Mucosa of rectum (tissue), 2 donors: ENCODE results near the gene CEACAM5.
A peak's percentile ranks its signal among the peaks of the same experiment; 100 is the strongest.
"Not testable (repeated sequence)": the region's sequence is repeated elsewhere in the genome, so short reads cannot be mapped to it uniquely, and the experiment has no call there.

ENCODE experiments used
- H3K27ac ChIP-seq, 2 donors: one replicate each; pipeline ENCODE4 v1.7.0; 2013; ENCODE audit warnings: inconsistent platforms in 2 of 2, low read depth in 2 of 2, low read length in 2 of 2
- H3K27me3 ChIP-seq, 2 donors: one replicate each; pipeline ENCODE4 v1.7.0; 2013; ENCODE audit warnings: low read length in 2 of 2; ENCODE audit not compliant: control insufficient read depth in 2 of 2, insufficient read depth in 2 of 2
- H3K36me3 ChIP-seq, 2 donors: one replicate each; pipeline ENCODE4 v1.7.0; 2013; ENCODE audit warnings: low read length in 2 of 2; ENCODE audit not compliant: control insufficient read depth in 2 of 2, insufficient read depth in 2 of 2
- H3K4me1 ChIP-seq, 2 donors: one replicate each; pipeline ENCODE4 v1.7.0; 2013; ENCODE audit warnings: low read length in 2 of 2, mild to moderate bottlenecking in 1 of 2; ENCODE audit not compliant: control insufficient read depth in 2 of 2, insufficient read depth in 2 of 2
- H3K4me3 ChIP-seq, 2 donors: one replicate each; pipeline ENCODE4 v1.7.0; 2013; ENCODE audit warnings: low read length in 2 of 2
- H3K9ac ChIP-seq, 2 donors: one replicate each; pipeline ENCODE4 v1.7.0; 2013; ENCODE audit warnings: low read length in 2 of 2, low read depth in 1 of 2, mild to moderate bottlenecking in 1 of 2
- H3K9me3 ChIP-seq, 2 donors: one replicate each; pipeline ENCODE4 v1.7.0; 2013; ENCODE audit warnings: low read length in 2 of 2; ENCODE audit not compliant: control insufficient read depth in 2 of 2
- donor health status: healthy.
- donor health status: Normal muscosa, but diverticular disease.

CEACAM5 gene

GRCh38 chr19:41735071-41735600, 26.7 kb downstream of the CEACAM5 start:
- Histone ChIP-seq H3K9ac (peak overlapping the region; percentile 63 to 73), H3K36me3 (no peaks in the 10 kb centered on the region), H3K27ac (peak overlapping the region; percentile 98 to 99), H3K4me1 (peaks cover 28 to 57% of the 10 kb centered on the region in 2 donors), H3K9me3 (no peaks in the 10 kb centered on the region), H3K27me3 (no peaks in the 10 kb centered on the region), H3K4me3 (peak overlapping the region; percentile 10 to 36)

- Histone ChIP-seq H3K27me3 (no peaks in the 10 kb centered on the region), H3K4me1 (peaks cover 30 to 53% of the 10 kb centered on the region in 2 donors), H3K4me3 (no peak overlapping the region), H3K36me3 (no peaks in the 10 kb centered on the region), H3K27ac (peak overlapping the region in 1 of 2 donors; percentile 82), H3K9me3 (no peaks in the 10 kb centered on the region), H3K9ac (no peak overlapping the region)
Observed at GRCh38 chr19:41739361-41739760, 30.9 kb downstream of the CEACAM5 start.

- no peaks in the 10 kb centered on the region for H3K36me3 ChIP-seq
- no peaks in the 10 kb centered on the region for H3K27me3 ChIP-seq
- H3K4me1 ChIP-seq, result peaks cover 35 to 56% of the 10 kb centered on the region in 2 donors
- H3K4me3 ChIP-seq, result no peak overlapping the region
- no peaks in the 10 kb centered on the region for H3K9me3 ChIP-seq
- no peak overlapping the region for H3K9ac ChIP-seq
- peak overlapping the region; percentile 82 to 83 for H3K27ac ChIP-seq
Observed at GRCh38 chr19:41740415-41741243, 32.2 kb downstream of the CEACAM5 start.

GRCh38 chr19:41741244-41741554, 32.8 kb downstream of the CEACAM5 start:
- peaks cover 36 to 56% of the 10 kb centered on the region in 2 donors for H3K4me1 ChIP-seq
- H3K9ac ChIP-seq, result peak overlapping the region in 1 of 2 donors; percentile 11
- H3K4me3 ChIP-seq, result no peak overlapping the region
- H3K27ac ChIP-seq, result peak overlapping the region; percentile 82 to 83
- no peaks in the 10 kb centered on the region for H3K36me3 ChIP-seq
- H3K9me3 ChIP-seq, result no peaks in the 10 kb centered on the region
- H3K27me3 ChIP-seq, result no peaks in the 10 kb centered on the region

- Histone ChIP-seq H3K4me3 (peak overlapping the region in 1 of 2 donors; percentile 14), H3K4me1 (peaks cover 32 to 56% of the 10 kb centered on the region in 2 donors), H3K9ac (peak overlapping the region; percentile 52 to 58), H3K36me3 (no peaks in the 10 kb centered on the region), H3K9me3 (no peaks in the 10 kb centered on the region), H3K27me3 (no peaks in the 10 kb centered on the region), H3K27ac (peak overlapping the region; percentile 89 to 93)
Observed at GRCh38 chr19:41744850-41745249, 36.4 kb downstream of the CEACAM5 start.

GRCh38 chr19:41745756-41746155, 37.3 kb downstream of the CEACAM5 start:
- peaks cover 23 to 51% of the 10 kb centered on the region in 2 donors for H3K4me1 ChIP-seq
- no peaks in the 10 kb centered on the region for H3K9me3 ChIP-seq
- no peaks in the 10 kb centered on the region for H3K27me3 ChIP-seq
- H3K36me3 ChIP-seq, result no peaks in the 10 kb centered on the region
- H3K4me3 ChIP-seq, result no peak overlapping the region
- peak overlapping the region; percentile 52 to 58 for H3K9ac ChIP-seq
- H3K27ac ChIP-seq, result peak overlapping the region; percentile 89 to 93

GRCh38 chr19:41746593-41747227, 38.3 kb downstream of the CEACAM5 start:
- Histone ChIP-seq H3K36me3 (no peaks in the 10 kb centered on the region), H3K4me3 (no peak overlapping the region), H3K27ac (peak overlapping the region; percentile 89 to 93), H3K27me3 (no peaks in the 10 kb centered on the region), H3K9me3 (no peaks in the 10 kb centered on the region), H3K4me1 (peaks cover 27 to 53% of the 10 kb centered on the region in 2 donors), H3K9ac (peak overlapping the region; percentile 52 to 58)

- H3K4me1 ChIP-seq, result peaks cover 27 to 49% of the 10 kb centered on the region in 2 donors
- no peaks in the 10 kb centered on the region for H3K9me3 ChIP-seq
- no peak overlapping the region for H3K4me3 ChIP-seq
- no peak overlapping the region for H3K27ac ChIP-seq
- no peaks in the 10 kb centered on the region for H3K36me3 ChIP-seq
- no peaks in the 10 kb centered on the region for H3K27me3 ChIP-seq
- no peak overlapping the region for H3K9ac ChIP-seq
Observed at GRCh38 chr19:41748012-41748411, 39.6 kb downstream of the CEACAM5 start.

GRCh38 chr19:41750248-41751134, 42.1 kb downstream of the CEACAM5 start:
- Histone ChIP-seq H3K4me1 (peaks cover 17 to 36% of the 10 kb centered on the region in 2 donors), H3K9ac (peak overlapping the region in 1 of 2 donors; percentile 28), H3K27ac (peak overlapping the region; percentile 41 to 44)
- H3K9me3 ChIP-seq, H3K36me3 ChIP-seq, H3K4me3 ChIP-seq, H3K27me3 ChIP-seq: not testable (repeated sequence)
